ENCODE results near the gene CCDC122.

CCDC122 gene

GRCh38 chr13:43804461-43805070 lies 75.0 kb downstream of the CCDC122 start:
- no peak for DNase-seq (ENCODE audit: extremely low read depth, low read depth)
- TF ChIP-seq, protein P1, sequence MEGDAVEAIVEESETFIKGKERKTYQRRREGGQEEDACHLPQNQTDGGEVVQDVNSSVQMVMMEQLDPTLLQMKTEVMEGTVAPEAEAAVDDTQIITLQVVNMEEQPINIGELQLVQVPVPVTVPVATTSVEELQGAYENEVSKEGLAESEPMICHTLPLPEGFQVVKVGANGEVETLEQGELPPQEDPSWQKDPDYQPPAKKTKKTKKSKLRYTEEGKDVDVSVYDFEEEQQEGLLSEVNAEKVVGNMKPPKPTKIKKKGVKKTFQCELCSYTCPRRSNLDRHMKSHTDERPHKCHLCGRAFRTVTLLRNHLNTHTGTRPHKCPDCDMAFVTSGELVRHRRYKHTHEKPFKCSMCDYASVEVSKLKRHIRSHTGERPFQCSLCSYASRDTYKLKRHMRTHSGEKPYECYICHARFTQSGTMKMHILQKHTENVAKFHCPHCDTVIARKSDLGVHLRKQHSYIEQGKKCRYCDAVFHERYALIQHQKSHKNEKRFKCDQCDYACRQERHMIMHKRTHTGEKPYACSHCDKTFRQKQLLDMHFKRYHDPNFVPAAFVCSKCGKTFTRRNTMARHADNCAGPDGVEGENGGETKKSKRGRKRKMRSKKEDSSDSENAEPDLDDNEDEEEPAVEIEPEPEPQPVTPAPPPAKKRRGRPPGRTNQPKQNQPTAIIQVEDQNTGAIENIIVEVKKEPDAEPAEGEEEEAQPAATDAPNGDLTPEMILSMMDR (IDR thresholded peaks at IDR 0.05; ENCODE audit: low read depth, low read length) = peak; percentile 34

GRCh38 chr13:43802511-43802910 lies 77.0 kb downstream of the CCDC122 start:
- DNase-seq (ENCODE audit: extremely low read depth, low read depth) = no peak
- TF ChIP-seq, protein P1 (IDR thresholded peaks at IDR 0.05; ENCODE audit: low read depth, low read length) = no peak

DNA sequence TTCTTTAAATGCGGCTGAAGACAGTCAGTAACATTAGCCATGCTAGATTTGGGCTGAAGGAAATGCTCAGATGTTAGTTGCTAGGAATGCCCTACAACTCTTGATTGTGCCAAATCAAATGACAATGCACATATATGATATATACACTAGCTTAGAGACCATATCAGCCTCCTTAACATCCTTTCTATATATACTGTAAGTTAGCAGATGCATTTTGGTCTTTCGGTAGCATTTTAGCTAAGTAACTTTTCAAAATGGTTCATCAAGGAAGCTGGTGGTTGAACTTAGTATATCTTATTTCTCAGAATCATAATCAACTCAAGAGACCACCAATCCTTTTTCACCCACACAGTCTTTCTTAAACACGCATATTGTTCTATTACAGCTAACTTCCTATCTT lies 78.7 kb downstream of the CCDC122 start:
- TF ChIP-seq, protein P1 (IDR thresholded peaks at IDR 0.05; ENCODE audit: low read depth, low read length) = no peak

GRCh38 chr13:43799191-43799590 lies 80.3 kb downstream of the CCDC122 start:
- DNase-seq (ENCODE audit: extremely low read depth, low read depth) = no peak
- TF ChIP-seq, protein P1 (IDR thresholded peaks at IDR 0.05; ENCODE audit: low read depth, low read length) = no peak

More for the DNA sequence above, 78.7 kb downstream of the CCDC122 start:
- DNase-seq (ENCODE audit: extremely low read depth, low read depth) = no peak

DNA sequence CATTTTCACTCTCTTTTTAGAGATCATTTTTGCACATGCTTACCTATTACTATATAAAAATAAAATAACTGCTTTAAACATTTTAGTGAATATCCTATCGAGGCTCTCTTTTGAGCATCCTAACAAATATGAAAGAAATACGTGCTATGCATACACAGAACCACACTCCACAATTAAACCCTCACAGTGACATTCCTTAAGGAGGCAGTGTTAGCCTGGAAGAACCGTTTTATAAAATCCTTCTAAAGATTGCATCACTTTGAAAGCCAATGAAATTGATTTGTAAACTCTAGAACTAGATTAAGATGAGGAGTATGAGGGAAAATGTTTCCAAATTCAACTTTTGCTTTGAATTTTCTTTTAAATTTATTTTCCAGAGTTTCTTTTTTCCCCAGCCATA lies 81.7 kb downstream of the CCDC122 start:
- TF ChIP-seq, protein P1 (IDR thresholded peaks at IDR 0.05; ENCODE audit: low read depth, low read length) = peak; percentile 6; the same call in 1 of the 2 replicates
- no peak for DNase-seq (ENCODE audit: extremely low read depth, low read depth)

DNA sequence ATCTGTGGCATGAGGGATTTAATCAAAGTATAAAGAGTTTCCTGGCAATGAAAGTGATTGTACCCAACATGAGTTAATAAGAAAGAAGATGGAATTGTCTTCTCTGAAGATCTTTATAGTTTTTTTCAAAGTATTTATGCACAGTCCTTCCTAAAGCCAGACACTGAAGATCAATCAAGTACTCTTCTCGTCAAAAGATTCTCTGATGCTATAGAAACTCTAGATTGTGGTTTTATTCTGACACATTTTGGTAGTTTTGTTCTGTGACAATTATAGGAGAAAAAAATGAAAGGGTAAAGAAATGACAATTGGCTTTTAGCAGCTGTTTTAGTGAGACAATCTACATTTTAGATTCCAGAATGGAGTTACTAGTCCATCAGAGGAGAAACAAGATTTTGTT lies 82.4 kb downstream of the CCDC122 start:
- no peak for DNase-seq (ENCODE audit: extremely low read depth, low read depth)
- TF ChIP-seq, protein P1 (IDR thresholded peaks at IDR 0.05; ENCODE audit: low read depth, low read length) = no peak

DNA sequence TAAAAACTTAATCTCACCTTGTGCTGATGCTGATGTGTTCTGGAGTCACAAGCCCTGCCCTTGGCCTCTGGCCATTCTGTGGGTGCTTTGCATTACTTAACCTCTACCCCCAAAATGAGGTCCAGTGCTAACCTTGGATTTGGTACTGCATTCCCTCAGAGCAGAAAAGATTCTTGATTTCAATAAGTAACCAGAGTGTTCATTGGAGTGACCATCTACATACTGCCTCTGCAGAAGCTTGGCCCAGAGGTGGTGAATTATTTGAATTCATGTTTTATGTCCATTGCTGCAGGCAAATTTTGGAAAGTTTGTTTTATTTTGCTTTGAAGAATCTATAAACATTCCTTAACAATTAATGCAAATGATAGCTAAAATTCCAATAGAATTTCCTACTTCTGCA lies 85.1 kb downstream of the CCDC122 start:
- TF ChIP-seq, protein P1 (IDR thresholded peaks at IDR 0.05; ENCODE audit: low read depth, low read length) = no peak
- DNase-seq (ENCODE audit: extremely low read depth, low read depth) = no peak
